ENCODE data around the gene LRSAM1.

Gene LRSAM1

GRCh38 chr9:127509955-127510299 is 58.6 kb downstream of the LRSAM1 start:
- in situ Hi-C loops (cut with MboI; ENCODE audit: low sequenced_read_pairs), result no loop called here

DNA sequence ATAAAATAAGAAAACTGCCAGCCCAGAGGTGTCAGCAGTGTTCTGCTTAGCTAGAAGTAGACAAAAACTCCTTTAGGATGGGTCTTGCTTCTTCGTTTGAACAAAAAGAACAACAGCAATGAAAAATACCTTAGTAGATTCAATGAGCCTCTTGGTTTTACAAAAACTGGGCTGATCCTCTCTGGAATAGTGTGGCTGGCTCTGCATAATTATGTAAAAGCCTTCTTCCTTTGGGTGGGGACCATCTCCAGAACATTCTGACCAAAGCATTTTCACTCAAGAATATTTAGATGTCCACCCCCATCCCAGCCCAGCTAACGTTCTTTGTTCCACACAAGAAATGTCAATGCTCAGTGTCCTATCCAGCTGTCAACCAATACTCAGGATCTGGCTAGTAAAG is 63.2 kb downstream of the LRSAM1 start:
- in situ Hi-C loops (cut with MboI; ENCODE audit: low sequenced_read_pairs), result no loop called here

DNA sequence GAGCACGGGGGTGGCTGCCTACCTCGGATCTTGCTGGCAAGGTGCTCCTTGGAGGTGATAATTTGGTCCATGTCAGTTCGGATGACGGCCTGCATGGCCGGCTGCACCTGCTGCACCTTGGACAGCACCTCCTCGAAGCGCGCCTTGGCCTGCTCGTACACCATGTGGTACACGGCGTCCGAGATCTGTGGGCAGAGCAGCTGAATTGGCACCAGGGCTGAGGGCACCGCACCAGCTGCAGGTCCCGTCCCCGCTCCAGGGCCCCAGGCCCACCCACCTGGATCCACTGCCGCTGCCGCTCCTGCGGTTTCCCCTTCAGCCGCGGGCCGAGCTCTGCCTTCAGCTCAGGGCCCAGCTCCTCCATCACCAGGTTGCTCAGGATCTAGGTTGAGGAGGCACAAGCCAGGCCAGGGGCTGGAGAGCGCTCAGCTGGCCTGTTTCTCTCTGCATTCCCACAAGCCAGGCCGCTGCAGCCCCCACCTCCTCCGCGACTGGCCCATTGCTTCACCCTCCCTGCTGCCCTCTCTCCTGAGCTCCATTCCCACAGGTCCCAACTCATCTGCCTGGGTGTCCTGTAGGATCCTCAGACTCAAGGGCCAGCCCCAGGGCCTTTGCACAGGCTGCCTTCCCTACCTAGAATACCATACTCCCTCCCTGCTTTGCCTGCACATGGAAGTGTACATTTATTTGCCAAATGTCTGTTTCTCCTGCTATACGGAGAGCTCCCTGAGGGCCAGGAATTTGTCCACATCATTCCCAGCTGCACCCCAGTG is 65.7 kb downstream of the LRSAM1 start:
- in situ Hi-C loops (cut with MboI; ENCODE audit: low sequenced_read_pairs), result no loop called here

GRCh38 chr9:127517620-127518019 is 66.3 kb downstream of the LRSAM1 start:
- in situ Hi-C loops (cut with MboI; ENCODE audit: low sequenced_read_pairs), result no loop called here

DNA sequence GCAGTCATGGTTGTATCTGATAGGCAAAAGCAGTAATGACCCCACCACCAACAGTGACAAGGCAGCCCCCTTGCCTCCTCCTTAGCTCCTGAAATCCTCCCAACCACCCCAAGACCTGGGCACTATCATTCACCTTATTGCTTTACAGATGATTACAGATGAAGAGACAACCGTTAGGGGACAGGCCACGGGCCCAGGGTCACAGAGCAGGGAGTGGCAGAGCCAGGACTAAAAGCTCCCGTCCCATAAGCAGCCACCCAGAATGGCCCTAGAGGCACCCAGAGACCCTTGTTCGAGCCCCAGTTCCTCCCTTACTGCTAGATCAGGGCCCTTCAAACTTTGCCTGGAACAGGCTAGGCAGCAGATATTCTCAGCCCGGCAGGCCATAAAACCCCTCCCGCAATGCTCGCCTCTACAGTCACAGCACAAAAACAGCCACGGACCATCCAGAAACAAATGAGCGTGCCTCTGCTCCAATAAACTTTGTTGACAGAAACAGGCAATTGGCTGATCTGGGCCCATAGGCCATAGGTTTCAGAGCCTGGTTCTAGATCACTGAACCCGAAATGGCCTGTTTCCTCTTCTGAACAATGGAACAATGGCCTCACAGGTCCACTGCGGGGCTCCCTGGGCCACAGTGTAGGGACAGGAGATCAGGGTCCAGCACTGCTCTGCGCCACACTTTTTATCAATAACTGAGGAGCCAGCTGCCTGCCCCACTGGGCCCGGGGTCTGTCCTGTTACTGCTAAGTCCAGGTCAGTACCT is 67.0 kb downstream of the LRSAM1 start:
- in situ Hi-C loops (cut with MboI; ENCODE audit: low sequenced_read_pairs), result no loop called here

DNA sequence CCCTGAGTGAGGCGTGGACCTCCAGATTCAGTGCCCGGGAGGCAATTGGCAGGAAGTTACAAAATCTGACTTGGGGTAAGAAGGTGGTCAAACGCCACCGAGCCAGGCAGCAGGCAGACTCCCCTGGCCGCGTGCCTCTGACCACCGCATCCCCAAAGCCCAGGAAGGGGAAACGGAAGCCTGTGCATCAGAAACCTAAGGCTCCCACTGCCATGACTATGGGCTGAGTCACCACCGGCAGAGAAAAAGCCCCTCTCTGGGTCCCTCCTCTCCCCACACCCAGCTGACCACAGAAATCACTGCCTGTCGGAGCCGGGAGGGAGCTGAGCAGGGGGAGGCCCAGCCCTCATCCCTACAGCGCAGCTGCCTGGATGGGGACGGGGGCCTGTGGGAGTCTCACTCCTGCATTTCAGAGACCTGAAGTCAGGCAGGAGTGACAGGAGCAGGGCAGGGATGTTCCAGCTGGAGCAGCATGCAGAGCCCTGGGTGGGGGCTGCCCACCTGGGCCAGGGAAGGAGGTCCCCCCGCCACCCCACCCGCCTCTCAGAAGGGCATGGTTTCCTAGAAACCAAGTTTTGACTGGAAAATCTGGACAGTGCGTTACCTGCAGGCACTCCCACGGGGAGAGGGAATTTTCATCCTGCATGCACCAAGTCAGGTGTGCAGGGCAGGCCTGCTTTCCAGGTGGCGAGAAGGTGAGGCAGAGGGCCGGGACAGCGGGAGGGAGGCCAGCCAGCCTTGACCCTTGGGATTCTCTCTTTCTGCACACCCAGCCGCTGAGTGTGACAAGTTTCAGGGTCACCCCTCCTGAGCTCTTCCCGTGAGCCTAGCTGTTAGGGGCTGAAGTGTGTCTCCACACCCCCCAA is 68.2 kb downstream of the LRSAM1 start:
- in situ Hi-C loops (cut with MboI; ENCODE audit: low sequenced_read_pairs), result no loop called here

DNA sequence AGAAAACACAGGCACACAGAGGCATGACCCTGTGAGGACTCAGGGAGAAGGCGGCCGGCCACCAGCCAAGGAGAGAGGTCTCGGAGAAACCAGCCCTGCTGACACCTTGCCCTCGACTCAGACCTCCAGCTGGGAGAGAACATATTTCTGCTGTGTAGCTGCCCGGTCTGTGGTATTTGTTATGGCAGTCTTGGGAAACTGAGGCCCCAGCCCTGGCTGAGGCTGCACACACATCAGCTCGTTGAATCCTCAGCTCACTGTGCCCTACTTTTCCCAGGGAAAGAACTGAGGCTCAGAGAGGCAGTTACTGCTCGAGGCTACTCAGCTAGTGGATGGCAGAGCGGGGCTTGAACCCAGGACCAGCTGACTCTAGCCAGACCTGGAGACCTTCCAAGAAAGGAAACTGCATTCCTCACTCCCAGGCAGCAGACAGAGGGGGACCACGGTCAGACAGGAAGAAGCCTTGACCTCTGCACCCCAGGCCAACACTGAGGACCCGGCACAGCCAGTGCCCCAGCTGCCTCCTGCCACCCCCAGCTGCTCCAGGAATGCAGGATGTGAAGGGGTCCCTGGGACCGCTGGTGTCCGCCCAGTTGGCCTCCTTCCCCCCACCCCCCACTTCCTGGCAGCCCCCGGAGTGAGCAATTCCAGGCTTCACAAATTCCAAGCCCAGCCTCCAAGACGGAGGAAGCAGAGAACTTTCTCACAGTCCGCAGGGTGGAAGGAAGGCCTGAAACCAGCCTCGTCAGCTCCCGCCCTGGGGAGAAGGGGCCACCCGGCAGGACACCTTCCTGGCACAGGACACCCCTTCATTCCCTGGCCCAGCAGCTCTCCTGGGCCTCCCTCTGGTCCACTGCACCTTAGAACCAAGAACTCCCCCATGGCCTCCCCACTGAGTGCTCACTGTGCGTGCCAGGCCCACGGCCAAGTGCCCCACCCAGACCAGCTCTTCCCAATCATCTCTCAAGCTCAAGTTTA is 69.9 kb downstream of the LRSAM1 start:
- in situ Hi-C loops (cut with MboI; ENCODE audit: low sequenced_read_pairs), result no loop called here

DNA sequence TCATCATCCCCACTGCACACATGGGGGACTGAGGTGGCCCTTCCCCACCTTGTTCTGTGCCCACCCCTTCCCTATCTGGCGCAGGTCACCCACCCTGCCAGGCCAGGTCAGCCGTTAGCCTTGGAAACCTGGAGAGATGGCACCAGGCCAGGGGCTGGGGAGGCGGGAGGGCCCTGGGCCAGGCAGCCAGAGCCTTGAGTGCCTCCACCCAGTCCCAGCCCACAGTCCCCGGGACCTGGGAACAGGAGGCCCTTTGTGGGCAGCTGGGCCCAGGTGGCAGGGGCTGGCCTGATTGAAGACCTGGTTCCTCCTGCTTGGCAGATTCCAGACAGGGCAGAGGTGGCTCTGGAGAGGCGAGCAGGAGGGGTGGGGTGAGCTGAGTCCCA is 70.6 kb downstream of the LRSAM1 start:
- in situ Hi-C loops (cut with MboI; ENCODE audit: low sequenced_read_pairs), result no loop called here

GRCh38 chr9:127522727-127523126 is 71.4 kb downstream of the LRSAM1 start:
- in situ Hi-C loops (cut with MboI; ENCODE audit: low sequenced_read_pairs), result no loop called here

- in situ Hi-C loops (cut with MboI; ENCODE audit: low sequenced_read_pairs), result no loop called here
Measured at GRCh38 chr9:127523312-127523851, 72.1 kb downstream of the LRSAM1 start.

GRCh38 chr9:127524373-127524772 is 73.1 kb downstream of the LRSAM1 start:
- in situ Hi-C loops (cut with MboI; ENCODE audit: low sequenced_read_pairs), result no loop called here

GRCh38 chr9:127525401-127526188 is 74.3 kb downstream of the LRSAM1 start:
- in situ Hi-C loops (cut with MboI; ENCODE audit: low sequenced_read_pairs), result no loop called here

- in situ Hi-C loops (cut with MboI; ENCODE audit: low sequenced_read_pairs), result no loop called here
Measured at GRCh38 chr9:127526655-127527559, 75.6 kb downstream of the LRSAM1 start.

DNA sequence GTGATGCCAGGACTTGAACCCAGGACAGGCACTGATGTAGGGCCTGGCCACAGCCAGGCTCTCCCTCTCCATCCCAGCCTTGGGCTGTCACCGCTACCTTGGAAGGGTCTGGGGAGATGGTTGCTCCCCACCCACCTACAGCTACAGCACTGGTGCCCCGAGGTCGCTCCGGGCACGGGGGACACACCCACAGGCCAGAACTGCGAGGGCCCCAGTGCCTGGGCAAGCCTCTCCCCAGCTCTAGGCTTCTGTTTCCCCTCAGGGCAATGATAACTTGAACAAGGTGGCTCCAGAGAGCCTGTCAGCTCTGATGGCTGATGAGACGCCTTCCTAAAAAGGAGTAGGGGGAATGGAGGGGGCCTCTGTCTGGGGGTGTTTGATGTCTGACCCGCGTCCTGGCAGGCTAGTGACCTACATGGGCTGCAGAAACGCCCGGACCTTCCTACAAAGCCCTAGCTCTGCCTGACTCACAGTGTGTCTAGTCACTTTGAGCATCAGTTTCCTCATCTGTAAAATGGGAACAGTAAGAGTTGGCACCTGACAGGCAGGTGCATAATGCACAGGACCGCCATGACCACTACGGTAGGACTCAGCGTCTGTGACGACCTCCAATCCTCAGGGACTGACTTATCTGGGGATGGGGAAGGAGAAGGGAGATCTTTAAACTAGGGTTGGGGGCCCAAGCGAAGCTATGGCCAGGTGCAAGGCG is 76.4 kb downstream of the LRSAM1 start:
- in situ Hi-C loops (cut with MboI; ENCODE audit: low sequenced_read_pairs), result no loop called here

- in situ Hi-C loops (cut with MboI; ENCODE audit: low sequenced_read_pairs), result no loop called here
Measured at GRCh38 chr9:127528422-127529251, 77.3 kb downstream of the LRSAM1 start.

- in situ Hi-C loops (cut with MboI; ENCODE audit: low sequenced_read_pairs), result no loop called here
Measured at GRCh38 chr9:127529671-127530070, 78.4 kb downstream of the LRSAM1 start.
